ENCODE data around the gene GALR3. TPM values are rescaled to one million over a fixed set of nuclear protein-coding genes. Genes with fewer than 3 reads are reported as not detected.

GALR3 gene
- total and polyA plus RNA-seq, 2 experiments from 2014 or later, result 0.36 to 0.63 TPM

DNA sequence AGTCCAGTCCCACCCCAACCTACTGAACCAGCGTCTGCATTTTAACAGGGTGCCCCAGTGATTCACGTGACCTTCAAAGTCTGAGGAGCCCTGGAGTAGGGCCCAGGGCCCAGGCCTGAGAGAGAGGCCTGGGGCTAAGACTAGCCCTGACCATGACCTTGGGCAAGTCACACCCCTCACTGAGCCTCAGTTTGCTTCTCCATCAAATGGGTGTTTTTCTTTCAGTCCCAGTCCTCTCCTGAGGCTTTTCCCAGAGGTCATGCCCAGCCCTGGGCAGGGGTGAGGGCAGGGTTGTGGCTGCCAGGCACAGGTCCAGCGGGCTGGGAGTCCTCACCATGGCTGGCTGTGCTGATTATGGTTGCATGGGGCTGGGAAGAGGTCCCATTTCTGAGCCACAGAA lies 48.5 kb upstream of the GALR3 start:
- H3K4me2 ChIP-seq, result no peak overlapping the region
- no peak overlapping the region for H3K4me3 Mint-ChIP-seq
- no peaks in the 10 kb centered on the region for H3K79me2 ChIP-seq (replicated peaks; ENCODE audit: insufficient read depth)
- no peak overlapping the region for H3K27ac ChIP-seq (ENCODE audit: low read depth)
- peaks cover 9% of the 10 kb centered on the region for H3K4me1 Mint-ChIP-seq
- H3K4me3 ChIP-seq, result no peak overlapping the region
- peaks cover 3% of the 10 kb centered on the region; the same call in 1 of the 3 replicates for H3K9me3 Mint-ChIP-seq
- TF ChIP-seq, protein P1, sequence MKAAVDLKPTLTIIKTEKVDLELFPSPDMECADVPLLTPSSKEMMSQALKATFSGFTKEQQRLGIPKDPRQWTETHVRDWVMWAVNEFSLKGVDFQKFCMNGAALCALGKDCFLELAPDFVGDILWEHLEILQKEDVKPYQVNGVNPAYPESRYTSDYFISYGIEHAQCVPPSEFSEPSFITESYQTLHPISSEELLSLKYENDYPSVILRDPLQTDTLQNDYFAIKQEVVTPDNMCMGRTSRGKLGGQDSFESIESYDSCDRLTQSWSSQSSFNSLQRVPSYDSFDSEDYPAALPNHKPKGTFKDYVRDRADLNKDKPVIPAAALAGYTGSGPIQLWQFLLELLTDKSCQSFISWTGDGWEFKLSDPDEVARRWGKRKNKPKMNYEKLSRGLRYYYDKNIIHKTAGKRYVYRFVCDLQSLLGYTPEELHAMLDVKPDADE (IDR thresholded peaks at IDR 0.05), result no peak
- TF ChIP-seq POLR2AphosphoS5 (IDR thresholded peaks at IDR 0.05; ENCODE audit: low read depth) (no peak), EZH2 (IDR thresholded peaks at IDR 0.05; ENCODE audit: low read depth, unreplicated experiment) (no peak), JUNB (IDR thresholded peaks at IDR 0.05; ENCODE audit: unreplicated experiment) (no peak), EZH2phosphoT487 (IDR thresholded peaks at IDR 0.05; ENCODE audit: unreplicated experiment) (no peak), NANOG (IDR thresholded peaks at IDR 0.05; ENCODE audit: borderline replicate concordance) (no peak), STAT1 (IDR thresholded peaks at IDR 0.05; ENCODE audit: unreplicated experiment) (no peak), ZNF114 (CRISPR knock-in tag; IDR thresholded peaks at IDR 0.05) (no peak), ZNF331 (CRISPR knock-in tag; IDR thresholded peaks at IDR 0.05; ENCODE audit: low read depth) (no peak), CREB1 (CRISPR knock-in tag; IDR thresholded peaks at IDR 0.05; ENCODE audit: low read depth) (no peak), ZNF462 (CRISPR knock-in tag; IDR thresholded peaks at IDR 0.05) (no peak)
- TF ChIP-seq, protein P2, sequence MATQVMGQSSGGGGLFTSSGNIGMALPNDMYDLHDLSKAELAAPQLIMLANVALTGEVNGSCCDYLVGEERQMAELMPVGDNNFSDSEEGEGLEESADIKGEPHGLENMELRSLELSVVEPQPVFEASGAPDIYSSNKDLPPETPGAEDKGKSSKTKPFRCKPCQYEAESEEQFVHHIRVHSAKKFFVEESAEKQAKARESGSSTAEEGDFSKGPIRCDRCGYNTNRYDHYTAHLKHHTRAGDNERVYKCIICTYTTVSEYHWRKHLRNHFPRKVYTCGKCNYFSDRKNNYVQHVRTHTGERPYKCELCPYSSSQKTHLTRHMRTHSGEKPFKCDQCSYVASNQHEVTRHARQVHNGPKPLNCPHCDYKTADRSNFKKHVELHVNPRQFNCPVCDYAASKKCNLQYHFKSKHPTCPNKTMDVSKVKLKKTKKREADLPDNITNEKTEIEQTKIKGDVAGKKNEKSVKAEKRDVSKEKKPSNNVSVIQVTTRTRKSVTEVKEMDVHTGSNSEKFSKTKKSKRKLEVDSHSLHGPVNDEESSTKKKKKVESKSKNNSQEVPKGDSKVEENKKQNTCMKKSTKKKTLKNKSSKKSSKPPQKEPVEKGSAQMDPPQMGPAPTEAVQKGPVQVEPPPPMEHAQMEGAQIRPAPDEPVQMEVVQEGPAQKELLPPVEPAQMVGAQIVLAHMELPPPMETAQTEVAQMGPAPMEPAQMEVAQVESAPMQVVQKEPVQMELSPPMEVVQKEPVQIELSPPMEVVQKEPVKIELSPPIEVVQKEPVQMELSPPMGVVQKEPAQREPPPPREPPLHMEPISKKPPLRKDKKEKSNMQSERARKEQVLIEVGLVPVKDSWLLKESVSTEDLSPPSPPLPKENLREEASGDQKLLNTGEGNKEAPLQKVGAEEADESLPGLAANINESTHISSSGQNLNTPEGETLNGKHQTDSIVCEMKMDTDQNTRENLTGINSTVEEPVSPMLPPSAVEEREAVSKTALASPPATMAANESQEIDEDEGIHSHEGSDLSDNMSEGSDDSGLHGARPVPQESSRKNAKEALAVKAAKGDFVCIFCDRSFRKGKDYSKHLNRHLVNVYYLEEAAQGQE (IDR thresholded peaks at IDR 0.05; ENCODE audit: unreplicated experiment), result no peak
- TF ChIP-seq, protein P3, sequence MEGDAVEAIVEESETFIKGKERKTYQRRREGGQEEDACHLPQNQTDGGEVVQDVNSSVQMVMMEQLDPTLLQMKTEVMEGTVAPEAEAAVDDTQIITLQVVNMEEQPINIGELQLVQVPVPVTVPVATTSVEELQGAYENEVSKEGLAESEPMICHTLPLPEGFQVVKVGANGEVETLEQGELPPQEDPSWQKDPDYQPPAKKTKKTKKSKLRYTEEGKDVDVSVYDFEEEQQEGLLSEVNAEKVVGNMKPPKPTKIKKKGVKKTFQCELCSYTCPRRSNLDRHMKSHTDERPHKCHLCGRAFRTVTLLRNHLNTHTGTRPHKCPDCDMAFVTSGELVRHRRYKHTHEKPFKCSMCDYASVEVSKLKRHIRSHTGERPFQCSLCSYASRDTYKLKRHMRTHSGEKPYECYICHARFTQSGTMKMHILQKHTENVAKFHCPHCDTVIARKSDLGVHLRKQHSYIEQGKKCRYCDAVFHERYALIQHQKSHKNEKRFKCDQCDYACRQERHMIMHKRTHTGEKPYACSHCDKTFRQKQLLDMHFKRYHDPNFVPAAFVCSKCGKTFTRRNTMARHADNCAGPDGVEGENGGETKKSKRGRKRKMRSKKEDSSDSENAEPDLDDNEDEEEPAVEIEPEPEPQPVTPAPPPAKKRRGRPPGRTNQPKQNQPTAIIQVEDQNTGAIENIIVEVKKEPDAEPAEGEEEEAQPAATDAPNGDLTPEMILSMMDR (conservative IDR thresholded peaks at IDR 0.05; ENCODE audit: low read depth in 2 of 2), result no peak
- no peak overlapping the region for H2AFZ ChIP-seq
- DNase-seq (ENCODE audit: low spot score) (no peak), ATAC-seq (no peak)
- no peaks in the 10 kb centered on the region for H3K36me3 ChIP-seq (ENCODE audit: insufficient read depth)
- peaks cover 10% of the 10 kb centered on the region; the same call in 2 of the 3 replicates for H3K36me3 Mint-ChIP-seq (ENCODE audit: low read depth)
- H4K20me1 ChIP-seq (replicated peaks; ENCODE audit: insufficient read depth), result no peaks in the 10 kb centered on the region
- no peaks in the 10 kb centered on the region for H3K27me3 ChIP-seq (ENCODE audit: insufficient read depth)
- H3K9me2 ChIP-seq (ENCODE audit: insufficient read depth), result no peaks in the 10 kb centered on the region
- no peaks in the 10 kb centered on the region; the same call in 1 of the 2 replicates for H3F3A ChIP-seq (replicated peaks; ENCODE audit: low read depth)
- peaks cover 14% of the 10 kb centered on the region for H3K27me3 Mint-ChIP-seq (ENCODE audit: insufficient read depth, low read depth, poor library complexity)
- H3K27ac Mint-ChIP-seq, result no peak overlapping the region
- H3K4me1 ChIP-seq (ENCODE audit: insufficient read depth), result peaks cover 9% of the 10 kb centered on the region; the same call in 1 of the 2 replicates
